ENCODE data around the gene FADS2. TPM values are rescaled to one million over a fixed set of nuclear protein-coding genes. Genes with fewer than 3 reads are reported as not detected.

Gene FADS2
- total RNA-seq, 1 donor from 2014 or later, result 10.9 TPM

GRCh38 chr11:61780581-61781162 is 47.4 kb upstream of the FADS2 start:
- intact Hi-C loops (cut with micrococcal nuclease), result no loop called here
- Mint-ChIP-seq H3K36me3 (ENCODE audit: low read depth) (peaks cover 20% of the 10 kb centered on the region), H3K27ac (no peak overlapping the region), H3K4me1 (peaks cover 16% of the 10 kb centered on the region), H3K4me3 (no peak overlapping the region), H3K27me3 (peaks cover 3% of the 10 kb centered on the region), H3K9me3 (no peaks in the 10 kb centered on the region)
- TF ChIP-seq CTCF (IDR thresholded peaks at IDR 0.05), result no peak
- ChIA-PET POLR2A (no interaction called here), CTCF (no interaction called here)
- DNase-seq, result no peak
- no peak for ATAC-seq (ENCODE audit: low read depth)

- intact Hi-C loops (cut with micrococcal nuclease), result no loop called here
- Mint-ChIP-seq H3K9me3 (no peaks in the 10 kb centered on the region), H3K36me3 (ENCODE audit: low read depth) (peaks cover 25% of the 10 kb centered on the region), H3K4me1 (peaks cover 22% of the 10 kb centered on the region), H3K27me3 (peaks cover under 1% of the 10 kb centered on the region), H3K4me3 (no peak overlapping the region), H3K27ac (no peak overlapping the region)
- POLR2A ChIA-PET, result no interaction called here
- ATAC-seq (ENCODE audit: low read depth), result no peak
- CTCF ChIA-PET, result no interaction called here
- no peak for DNase-seq
- TF ChIP-seq CTCF (IDR thresholded peaks at IDR 0.05), result no peak
Measured at GRCh38 chr11:61781585-61781984, 46.5 kb upstream of the FADS2 start.

GRCh38 chr11:61782299-61782698 is 45.8 kb upstream of the FADS2 start:
- H3K9me3 Mint-ChIP-seq, result no peaks in the 10 kb centered on the region
- DNase-seq, result no peak
- TF ChIP-seq CTCF (IDR thresholded peaks at IDR 0.05), result no peak
- intact Hi-C loops (cut with micrococcal nuclease), result no loop called here
- H3K27me3 Mint-ChIP-seq, result no peaks in the 10 kb centered on the region
- peaks cover 32% of the 10 kb centered on the region for H3K36me3 Mint-ChIP-seq (ENCODE audit: low read depth)
- ATAC-seq (ENCODE audit: low read depth), result no peak
- ChIA-PET POLR2A (no interaction called here), CTCF (interaction anchor here (1.5 kb wide), 1 partner anchor 15 kb away, joined by 4 read pairs; no protein-coding TSS in a partner anchor)
- H3K27ac Mint-ChIP-seq, result no peak overlapping the region
- H3K4me1 Mint-ChIP-seq, result peaks cover 19% of the 10 kb centered on the region
- H3K4me3 Mint-ChIP-seq, result no peak overlapping the region

GRCh38 chr11:61782841-61783240 is 45.3 kb upstream of the FADS2 start:
- intact Hi-C loops (cut with micrococcal nuclease), result no loop called here
- ATAC-seq (ENCODE audit: low read depth) (no peak), DNase-seq (no peak)
- Mint-ChIP-seq H3K9me3 (no peaks in the 10 kb centered on the region), H3K4me1 (peaks cover 19% of the 10 kb centered on the region), H3K27ac (no peak overlapping the region), H3K4me3 (no peak overlapping the region), H3K27me3 (no peaks in the 10 kb centered on the region), H3K36me3 (ENCODE audit: low read depth) (peaks cover 36% of the 10 kb centered on the region)
- ChIA-PET POLR2A (no interaction called here), CTCF (interaction anchor here (1.5 kb wide), 1 partner anchor 14 kb away, joined by 4 read pairs; no protein-coding TSS in a partner anchor)
- TF ChIP-seq CTCF (IDR thresholded peaks at IDR 0.05), result no peak

- Mint-ChIP-seq H3K27me3 (no peaks in the 10 kb centered on the region), H3K4me3 (no peak overlapping the region), H3K4me1 (peaks cover 15% of the 10 kb centered on the region), H3K27ac (no peak overlapping the region), H3K9me3 (no peaks in the 10 kb centered on the region), H3K36me3 (ENCODE audit: low read depth) (peaks cover 44% of the 10 kb centered on the region)
- ATAC-seq (ENCODE audit: low read depth) (no peak), DNase-seq (no peak)
- CTCF ChIA-PET, result no interaction called here
- TF ChIP-seq CTCF (IDR thresholded peaks at IDR 0.05), result no peak
- POLR2A ChIA-PET, result no interaction called here
- intact Hi-C loops (cut with micrococcal nuclease), result no loop called here
Measured at GRCh38 chr11:61783717-61784505, 44.2 kb upstream of the FADS2 start.
